IPS DF 4.7 (cell line): ENCODE measurements around the gene EFCAB11.

ENCODE experiments used
- DNase-seq: peaks from one replicate; pipeline ENCODE4 v3.0.0-alpha.2; 2013; ENCODE audit warnings: low spot score; ENCODE audit errors: extremely low read depth

Gene EFCAB11

DNA sequence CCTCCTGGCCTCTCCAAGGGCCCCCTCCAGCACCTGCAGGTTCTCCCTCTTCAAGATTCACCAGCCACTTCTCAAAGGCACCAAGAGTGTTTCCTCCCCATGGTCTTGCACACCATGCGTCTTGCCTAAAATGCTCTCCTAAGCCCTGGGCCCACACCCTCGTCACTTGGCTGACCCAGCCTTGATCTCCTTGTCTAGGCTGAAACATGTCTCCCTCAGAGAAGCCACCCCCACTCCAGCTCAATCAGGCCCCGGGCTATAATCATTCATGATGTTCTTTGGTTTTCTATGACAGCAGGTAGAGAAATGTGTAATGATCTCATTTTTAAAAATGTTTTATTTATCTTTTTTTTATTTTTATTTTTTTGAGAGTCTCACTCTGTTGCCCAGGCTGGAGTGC, 88.1 kb downstream of the EFCAB11 start:
- no peak for DNase-seq

DNA sequence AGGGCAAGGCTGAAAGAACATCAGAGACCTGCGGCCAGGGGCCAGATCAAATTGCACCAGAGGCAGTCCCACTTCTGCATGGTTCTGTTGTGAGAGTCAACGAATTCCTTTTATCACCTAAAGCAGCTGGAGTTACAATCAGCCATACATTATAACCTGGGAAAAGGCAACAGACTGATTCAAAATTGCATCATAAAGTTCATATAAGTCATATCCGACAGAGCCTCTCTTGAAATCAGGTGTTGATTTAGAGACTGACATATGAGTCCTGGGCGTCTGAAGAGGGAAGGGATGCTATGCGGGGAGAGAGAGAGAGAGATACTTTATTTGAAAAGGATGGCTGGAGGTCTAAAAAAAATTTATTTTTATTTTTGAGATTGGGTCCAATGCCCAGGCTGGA, 89.4 kb downstream of the EFCAB11 start:
- DNase-seq = no peak

DNA sequence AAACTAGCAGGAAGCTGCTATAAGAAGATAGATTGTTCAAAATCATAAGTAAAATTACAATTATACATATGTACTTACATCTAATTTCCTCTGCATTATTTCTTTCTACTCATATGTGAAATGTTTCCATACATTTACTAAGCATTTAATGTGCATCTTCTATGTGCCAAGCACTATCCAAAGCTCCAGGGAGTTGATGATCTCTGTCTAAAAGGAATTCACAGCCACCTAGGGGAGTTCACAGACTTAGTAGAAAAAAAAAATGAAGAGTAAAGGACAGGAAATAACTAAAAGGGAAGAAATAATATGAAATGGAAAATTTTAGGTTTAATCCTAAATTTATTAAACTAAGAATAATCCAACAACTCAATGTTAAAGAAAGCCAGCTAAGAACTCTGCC, 91.7 kb downstream of the EFCAB11 start:
- DNase-seq = no peak

DNA sequence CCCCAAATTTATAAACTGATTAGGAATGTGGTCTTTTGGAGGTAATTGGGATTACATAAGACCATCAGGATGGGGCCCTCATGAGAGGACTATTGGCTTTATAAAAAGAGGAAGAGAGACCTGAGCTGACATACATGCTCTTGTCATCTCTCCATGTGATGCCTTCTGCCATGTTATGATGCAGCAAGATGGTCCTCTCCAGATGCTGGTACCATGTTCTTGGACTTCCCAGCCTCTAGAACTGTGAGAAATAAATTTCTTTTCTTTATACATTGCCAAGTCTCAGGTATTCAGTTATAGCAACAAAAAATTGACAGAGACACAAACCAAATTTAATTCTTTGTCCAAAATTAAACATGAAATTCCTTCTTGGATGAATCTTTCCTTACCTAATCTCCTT, 92.9 kb downstream of the EFCAB11 start:
- DNase-seq = no peak

DNA sequence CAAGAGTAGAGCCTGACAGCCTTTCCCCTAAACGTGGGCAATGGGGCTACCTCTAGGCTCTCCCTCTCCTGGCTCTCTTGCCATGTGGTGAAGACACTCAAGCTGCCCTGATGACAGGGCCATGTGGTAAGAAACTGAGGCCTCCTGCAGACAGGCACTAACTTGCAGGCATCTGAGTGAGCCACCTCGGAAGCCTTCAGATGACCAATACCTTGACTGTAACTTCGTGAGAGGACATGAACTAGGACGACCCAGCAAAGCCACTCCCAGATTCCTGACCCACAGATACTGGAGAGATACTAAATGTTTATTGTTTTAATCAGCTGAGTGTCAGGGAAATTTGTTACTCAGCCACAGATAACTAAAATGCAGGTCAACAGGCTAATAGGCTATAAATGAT, 96.4 kb downstream of the EFCAB11 start:
- no peak for DNase-seq

DNA sequence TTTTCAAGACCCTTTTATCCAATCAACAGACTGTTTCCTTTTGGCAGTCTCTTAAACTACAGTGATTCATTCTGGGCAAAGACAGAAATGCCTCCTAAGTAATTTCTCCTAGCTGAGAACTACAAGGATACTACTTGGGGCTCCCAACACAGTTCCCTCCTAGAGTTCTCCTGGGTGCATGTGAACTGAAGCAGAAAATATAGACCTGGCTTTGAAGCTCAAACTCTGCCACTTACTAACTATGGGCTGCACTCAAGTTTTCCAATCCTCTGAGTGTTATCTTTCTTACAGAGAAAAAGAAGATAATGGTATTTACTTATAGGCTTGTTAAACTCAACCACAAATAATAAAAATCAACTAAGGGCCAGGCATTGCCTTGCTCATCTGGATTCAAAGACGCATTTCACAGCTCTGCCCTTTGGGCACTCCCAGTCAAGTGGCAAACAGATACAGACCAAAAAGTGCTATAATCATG, 97.6 kb downstream of the EFCAB11 start:
- DNase-seq = no peak

DNA sequence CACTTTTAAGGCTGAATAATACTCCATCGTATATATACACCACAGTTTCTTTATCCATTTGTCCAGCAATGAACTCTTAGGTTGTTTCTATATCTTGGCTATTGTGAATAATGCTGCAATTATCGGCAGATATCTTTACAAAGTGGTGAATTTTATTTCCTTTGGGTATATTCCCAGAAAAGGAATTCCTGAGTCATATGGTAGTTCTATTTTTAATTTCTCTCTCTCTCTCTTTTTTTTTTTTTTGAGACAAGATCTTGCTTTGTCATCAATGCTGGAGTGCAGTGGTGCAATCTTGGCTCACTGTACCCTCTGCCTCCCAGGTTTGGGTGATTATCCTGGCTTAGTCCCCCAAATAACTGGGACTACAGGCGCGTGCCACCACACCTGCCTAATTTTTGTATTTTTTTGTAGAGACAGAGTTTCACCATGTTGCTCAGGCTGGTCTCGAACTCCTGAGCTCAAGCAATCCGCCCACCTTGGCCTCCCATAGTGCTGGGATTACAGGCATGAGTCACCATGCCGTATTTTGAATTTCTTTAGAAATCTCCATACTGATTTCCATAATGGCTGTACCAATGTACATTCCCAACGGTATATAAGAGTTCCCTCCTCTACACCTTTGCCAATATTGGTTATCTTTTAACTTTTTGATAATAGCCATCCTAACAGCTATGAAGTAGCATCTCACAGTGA, 98.4 kb downstream of the EFCAB11 start:
- DNase-seq = no peak

DNA sequence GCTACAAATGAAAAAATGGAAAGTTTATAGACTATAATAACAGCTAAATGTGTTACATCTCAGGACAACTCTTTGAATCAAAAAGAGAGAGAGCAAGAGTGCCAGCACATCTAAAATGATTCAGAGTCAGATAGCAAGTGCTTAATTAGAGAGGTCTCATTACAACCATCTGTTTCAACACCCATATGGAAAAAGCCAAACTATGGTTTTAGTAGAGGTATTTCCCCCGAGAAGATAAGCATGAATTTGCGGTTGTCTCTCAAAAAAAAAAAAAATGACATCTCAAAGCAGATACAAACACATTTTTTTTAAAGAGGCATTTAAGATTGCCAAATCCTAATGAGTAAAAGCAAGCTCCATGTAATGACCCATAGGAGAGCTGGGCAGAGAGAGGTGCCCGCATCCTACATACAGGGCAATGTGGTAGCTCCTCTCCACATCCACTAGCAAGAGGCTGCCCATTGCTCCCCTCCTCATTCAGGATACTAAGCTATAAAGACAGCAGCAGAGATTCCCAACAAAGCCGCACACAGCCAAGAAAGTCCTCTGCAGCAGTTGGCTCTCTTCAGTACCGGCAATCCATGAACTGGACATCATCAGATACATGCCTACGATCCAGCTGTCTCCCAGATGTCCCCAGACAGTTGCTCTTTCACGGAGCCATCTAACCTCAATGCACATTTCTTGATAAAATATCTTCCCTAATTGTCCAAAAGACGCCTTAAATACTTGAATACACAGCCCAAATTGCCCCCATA, 100.4 kb downstream of the EFCAB11 start:
- DNase-seq = no peak

DNA sequence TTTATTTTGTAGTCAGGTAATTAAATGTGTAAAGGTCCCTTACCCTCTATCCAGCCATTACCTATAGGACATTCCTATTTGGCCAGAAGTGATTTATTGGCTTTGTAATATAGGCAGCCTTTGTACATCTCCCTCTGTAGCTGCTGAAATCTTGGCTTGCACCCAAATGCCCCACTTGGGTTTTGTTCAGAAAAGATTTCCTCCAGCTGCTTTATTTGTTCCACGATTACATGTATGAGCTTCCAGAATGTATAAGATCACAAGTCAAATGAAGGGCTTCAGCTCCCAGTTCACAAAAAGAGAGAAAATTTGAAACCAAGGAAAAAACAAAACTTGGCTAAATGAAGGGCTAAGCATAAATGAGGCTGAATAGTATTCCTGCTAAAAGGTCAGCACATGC, 103.4 kb downstream of the EFCAB11 start:
- DNase-seq = no peak

DNA sequence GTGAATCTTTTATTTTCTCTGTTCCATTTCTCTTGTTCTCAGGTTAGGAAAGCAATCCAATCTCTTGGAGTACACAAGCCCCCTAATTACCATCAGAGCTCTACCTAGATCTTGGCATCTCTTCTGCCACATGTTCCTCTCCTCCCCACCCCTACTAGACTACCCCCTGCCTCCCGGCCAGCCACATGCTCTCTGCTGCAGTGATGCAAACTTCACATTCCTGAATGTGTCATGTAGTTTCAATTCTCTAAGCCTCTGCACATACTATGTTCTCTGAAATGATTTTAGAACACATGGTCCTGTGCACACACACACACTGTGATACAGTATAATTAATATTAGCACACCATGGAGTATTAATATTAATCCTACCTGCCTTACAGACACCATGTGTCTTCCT, 104.6 kb downstream of the EFCAB11 start:
- no peak for DNase-seq

DNA sequence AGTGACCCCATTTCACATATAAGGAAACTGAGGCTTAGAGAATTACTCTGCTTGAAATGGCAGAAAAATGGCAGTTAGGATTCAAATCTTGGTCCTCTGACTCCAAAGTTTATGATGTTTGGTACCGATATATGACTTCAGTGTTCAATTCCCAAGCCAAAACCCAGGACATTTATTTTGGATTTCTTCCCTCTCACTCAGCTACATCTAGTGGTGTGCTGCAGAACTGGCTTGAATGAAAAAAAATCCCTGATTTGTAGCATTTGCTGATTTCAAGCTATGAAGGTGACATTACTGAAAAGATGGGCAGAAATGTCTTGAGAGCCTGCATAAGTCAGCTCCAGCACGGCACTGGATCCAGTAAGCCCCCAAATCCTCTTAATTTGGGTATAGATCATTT, 106.4 kb downstream of the EFCAB11 start:
- DNase-seq = no peak

DNA sequence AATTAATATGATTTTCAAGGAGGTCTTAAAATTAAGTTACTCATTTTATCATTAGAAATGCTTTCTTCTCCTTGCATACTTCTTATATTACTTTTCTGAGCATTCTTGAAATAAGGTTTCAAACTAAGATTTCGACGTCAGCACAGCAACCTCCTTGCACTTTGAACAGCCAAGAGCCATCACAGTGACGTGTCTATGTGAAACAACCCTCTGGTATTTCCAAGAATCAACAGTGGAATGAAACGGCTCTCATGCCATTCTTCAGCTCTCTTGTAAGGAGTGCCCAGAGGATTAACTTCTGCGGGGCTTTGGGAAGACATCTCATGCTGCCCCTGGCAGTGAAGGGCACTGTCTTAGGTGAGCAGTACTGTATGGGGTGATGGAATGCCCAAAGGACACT, 109.2 kb downstream of the EFCAB11 start:
- DNase-seq = no peak

DNA sequence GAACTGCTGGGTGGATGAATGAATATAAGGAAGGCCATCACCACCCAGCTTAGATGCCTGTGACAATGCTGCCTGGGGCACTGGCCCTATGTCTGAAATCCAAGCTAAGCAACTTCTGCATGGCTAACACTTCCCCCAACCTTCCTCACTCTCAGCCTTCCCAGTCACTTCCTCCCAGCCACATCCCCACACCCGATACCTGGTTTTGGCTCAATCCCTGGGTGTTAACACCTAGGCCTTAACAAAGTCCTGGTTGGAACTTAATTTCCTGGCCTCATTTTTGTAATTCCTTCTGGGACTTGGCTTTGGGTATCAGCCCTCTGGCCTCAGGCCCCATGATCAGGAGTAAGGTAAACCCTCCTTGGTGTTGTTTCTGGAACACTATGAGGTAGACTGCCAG, 110.0 kb downstream of the EFCAB11 start:
- no peak for DNase-seq

DNA sequence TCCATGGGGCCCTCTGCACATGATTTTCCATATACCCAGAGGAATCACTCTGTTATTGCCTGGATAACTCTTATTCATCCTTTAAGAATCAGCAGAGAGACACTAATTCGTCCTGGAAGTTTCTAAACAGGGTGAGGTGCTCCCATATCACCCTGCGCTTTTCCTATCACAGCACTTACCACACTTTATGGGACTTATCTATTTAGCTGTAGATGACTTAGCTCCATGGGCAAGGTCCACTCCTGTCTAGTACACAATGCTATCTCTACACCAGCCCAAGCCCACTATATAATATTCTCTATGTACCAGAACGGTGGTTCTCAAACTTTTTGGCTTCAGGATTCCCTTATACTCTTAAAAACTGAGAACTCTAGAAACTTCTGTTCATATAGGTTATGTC, 111.7 kb downstream of the EFCAB11 start:
- no peak for DNase-seq

DNA sequence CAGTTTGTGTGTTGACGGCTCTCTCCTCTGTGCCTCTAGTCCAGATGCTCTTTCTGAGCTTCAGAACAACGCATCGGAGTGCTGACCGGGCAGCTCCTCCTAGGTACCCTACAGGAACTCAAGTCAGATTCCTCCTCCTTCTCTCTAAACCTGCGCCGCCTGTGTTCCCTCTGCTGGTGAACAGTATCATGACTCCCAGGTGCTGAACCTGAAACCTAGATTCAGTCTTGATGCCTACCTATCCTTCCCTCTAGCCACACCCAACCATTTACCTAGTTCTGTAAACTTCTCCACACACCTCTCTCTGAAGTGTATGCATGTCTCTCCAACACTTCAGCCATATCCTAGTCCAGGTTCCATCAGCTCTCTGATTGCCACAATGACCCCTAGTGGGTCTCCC, 112.7 kb downstream of the EFCAB11 start:
- peak; percentile 19 for DNase-seq

DNA sequence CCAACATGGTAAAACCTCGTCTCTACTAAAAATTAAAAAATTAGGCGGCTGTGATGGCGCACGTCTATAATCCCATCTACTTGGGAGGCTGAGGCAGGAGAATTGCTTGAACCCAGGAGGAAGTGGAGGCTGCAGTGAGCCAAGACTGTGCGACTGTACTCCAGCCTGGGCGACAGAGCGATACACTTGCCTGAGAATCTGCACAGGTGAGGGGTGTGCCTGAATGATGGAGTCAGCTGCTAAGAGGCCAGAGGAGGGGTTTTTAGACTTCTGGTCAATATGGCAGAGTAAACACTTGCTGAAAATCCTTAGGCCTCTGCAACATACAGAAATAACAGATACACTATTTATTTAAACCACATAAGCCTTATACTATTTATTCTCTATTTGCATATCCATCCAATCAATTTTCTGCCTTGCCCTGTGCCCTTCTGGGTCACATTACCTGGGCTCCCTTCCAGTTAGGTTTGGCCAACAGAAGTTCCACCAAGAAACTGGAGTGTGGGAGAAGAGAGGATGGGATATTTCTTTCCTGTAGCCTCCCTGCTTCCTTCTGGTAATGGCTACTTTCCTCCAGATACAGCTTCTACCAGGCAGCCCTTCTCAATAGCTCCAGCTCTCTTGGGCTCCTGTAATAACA, 117.6 kb downstream of the EFCAB11 start:
- no peak for DNase-seq

DNA sequence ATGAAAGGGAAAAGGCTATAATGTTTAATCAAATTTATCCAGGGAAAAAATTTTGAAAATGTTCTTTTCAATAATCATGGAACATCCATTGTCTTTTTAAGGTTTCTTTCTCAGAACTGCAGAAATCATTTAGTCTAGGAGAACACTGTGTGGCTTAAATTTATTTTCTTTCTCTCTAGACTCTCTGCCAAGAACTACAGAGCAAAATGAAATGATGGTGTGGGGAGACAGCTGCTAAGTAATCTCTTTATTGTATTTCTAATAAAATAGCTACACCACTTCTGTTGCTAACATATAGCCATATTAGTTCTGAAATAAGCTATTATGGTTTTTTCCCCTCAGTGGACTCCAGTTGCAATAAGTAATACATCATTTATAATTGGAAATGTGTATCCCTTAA, 120.9 kb downstream of the EFCAB11 start:
- DNase-seq = no peak

DNA sequence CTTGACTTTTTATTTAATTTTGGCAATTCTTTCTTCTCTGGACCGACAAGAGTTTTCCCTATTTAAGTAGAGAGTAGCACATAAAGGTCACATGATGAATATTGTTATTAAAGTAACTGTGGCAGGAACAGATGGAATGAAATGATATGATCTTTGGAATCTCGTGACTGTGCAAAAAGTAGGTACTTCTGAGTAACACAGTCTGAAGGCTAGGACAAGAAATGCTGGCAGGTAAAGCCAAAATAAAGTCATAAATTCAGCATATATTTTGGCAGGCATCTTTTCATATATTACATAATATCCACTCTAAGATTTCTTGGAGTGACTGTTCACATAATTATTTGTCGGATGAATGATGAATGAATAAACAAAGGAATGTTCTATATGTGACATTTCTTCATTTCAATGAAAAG, 121.4 kb downstream of the EFCAB11 start:
- no peak for DNase-seq

DNA sequence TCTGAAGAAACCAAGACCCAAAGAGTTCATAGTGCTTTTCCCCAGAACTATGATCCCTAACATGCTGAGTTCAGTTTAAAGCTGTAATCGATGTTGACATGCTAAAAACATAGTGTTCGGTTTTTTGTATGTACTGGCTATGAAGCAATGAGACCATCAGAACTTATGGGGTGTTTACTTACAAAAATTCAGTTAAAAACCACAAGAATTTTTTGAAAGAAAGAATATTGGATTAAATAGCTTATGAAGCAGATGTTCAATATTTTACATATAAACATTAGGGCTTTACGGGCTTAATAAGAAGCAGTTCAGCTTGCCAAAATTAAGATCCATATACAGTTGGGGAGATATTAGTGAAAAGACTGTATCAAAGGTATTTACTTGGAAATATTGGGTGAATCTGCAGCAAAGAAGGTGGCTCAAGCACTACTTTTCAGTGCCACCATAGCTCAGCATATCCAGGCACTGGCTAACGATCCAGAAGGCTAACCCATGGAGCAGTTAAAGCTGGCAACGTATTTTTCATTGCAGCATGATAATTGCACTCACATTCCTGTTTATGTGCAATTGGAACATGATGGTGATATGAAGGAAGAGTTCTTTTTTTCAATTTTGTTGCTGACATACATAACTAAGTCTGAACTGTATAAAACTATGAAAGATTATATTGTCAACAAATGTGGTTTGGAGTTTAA, 125.9 kb downstream of the EFCAB11 start:
- DNase-seq = no peak

DNA sequence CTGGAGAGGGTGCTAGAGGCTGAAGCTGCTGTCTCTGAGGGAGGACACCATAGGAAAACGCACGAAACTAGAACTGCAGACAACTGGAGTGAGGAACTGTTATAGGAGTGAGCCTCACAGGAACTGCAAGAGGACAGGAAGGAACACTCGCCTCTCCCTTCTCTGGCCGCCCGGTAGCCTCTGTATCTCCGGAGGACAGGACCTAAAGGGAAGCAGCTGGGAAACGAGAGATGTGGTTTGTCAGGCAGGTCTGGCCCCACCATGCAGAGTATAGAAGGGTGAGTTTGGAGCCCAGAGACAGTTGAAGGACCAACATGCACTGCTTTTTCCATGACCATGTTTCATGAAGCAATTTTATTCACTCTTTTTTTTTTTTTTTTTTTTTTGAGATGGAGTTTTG, 127.3 kb downstream of the EFCAB11 start:
- no peak for DNase-seq

DNA sequence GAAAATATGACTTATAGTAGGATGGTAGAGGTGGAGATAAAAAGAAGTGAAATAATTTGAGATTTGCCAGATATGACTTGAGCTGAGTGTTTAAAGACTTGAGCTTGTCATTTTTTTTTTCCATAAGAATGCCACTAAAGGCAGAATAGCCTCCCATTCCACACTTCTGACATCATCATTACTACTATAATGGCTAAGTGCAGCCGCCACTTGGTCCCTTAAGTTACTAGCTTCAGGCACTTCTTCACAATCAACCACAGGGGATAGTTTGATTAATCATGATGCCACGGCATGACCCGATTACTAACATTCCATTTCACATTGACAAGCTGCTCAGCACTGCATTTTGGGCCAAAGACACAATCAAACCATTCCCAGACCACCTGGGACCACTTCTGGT, 127.9 kb downstream of the EFCAB11 start:
- DNase-seq = no peak

DNA sequence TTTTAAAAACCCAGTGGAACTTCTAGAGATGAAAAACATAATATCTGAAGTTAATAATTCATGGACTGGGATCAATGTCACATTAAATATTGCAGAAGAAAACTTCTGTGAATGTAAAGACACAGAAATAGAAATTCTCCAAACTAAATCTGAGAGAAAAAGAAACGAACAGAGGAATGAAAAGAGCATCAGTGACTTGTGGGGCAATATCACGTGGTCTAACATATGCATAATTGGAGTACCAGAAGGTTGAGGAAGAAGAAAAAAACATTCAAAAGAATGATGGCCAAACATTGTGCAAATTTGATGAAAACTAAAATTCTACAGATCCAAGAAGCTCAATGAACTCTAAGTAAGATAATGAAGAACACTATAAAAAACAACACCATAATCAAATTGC, 130.8 kb downstream of the EFCAB11 start:
- DNase-seq = no peak
